SK-N-MC (cell line): Measurements from ENCODE around the gene BAD.

Experiments
- DNase-seq: peaks from one replicate; pipeline ENCODE4 v3.0.0-alpha.2; 2011; ENCODE audit warnings: low read depth, low spot score
- H3K27ac ChIP-seq: fragments of 200-600 bp; sonication (generic); 2 replicates; pipeline ENCODE4 v1.5.1; 2016; ENCODE audit warnings: mixed run types
- H3K36me3 ChIP-seq: fragments of 200-600 bp; sonication (generic); 2 replicates; pipeline ENCODE4 v1.6.1; 2017; ENCODE audit warnings: antibody characterized with exemption, low read length, mixed read lengths; ENCODE audit not compliant: insufficient read depth
- H3K4me3 ChIP-seq: fragments of 200-600 bp; sonication (generic); 2 replicates; pipeline ENCODE4 v1.5.1; 2016
- H3K9ac ChIP-seq: fragments of 200-600 bp; sonication (generic); 2 replicates; pipeline ENCODE4 v1.8.0; 2017; ENCODE audit warnings: mixed run types, mixed read lengths; ENCODE audit not compliant: insufficient read length
- H3K9me3 ChIP-seq: fragments of 200-600 bp; sonication (generic); 2 replicates; pipeline ENCODE4 v1.6.1; 2017; ENCODE audit warnings: low read depth, mild to moderate bottlenecking, antibody characterized with exemption, low read length, moderate library complexity, mixed read lengths
- EZH2 ChIP-seq: fragments of 200-600 bp; sonication (generic); IDR thresholded peaks from one replicate; pipeline ENCODE4 v1.6.1; 2017; ENCODE audit warnings: antibody characterized with exemption
- FOXP2 ChIP-seq: optimal IDR thresholded peaks from 2 replicates; pipeline ENCODE3; 2011; ENCODE audit warnings: mild to moderate bottlenecking, moderate library complexity; ENCODE audit not compliant: insufficient read depth; ENCODE audit errors: extremely low read length, control extremely low read depth
- POLR2AphosphoS5 ChIP-seq: IDR thresholded peaks from 2 replicates; pipeline ENCODE4 v1.6.1; 2012; ENCODE audit warnings: mild to moderate bottlenecking, low read depth, low read length, borderline replicate concordance

The BAD gene

DNA sequence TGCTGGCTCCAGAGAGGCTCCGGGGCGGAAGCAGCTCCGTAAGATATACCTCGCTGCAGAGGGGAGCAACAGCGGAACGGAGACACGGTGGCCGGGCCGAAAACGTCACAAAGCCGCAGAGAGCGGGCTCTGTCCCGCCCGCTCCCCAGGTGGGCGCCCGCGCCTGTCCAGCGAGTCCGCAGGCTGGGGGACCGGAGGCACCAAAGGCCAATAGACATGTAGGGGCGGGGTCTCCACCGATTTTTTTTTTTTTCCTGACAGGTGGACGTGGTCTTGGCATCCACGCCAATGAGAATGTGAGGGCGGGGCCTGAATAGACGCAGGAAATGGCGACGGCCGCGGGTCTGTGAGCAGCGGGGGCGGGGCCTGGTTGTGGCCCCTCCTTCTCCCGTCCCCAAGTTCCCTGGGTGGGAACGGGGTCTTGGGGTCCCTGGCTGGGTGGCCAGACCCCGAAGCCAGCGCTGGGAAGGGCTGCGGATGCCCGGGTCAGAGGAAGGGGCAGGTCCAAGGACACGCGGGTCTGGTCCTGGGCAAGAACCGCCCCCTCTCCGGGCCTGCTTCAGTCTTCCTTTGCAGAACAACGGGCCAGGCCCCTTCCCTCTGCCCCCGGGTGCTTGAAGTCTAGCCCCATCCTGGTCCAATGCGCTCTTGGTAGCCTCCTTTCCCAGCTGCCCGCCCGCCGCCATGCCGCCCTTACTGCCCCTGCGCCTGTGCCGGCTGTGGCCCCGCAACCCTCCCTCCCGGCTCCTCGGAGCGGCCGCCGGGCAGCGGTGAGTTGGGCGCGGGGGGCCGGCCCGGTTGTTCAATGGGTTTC lies 54.1 kb downstream of the BAD start, which contains the start of gene DNAJC4:
Gene DNAJC4, plus strand, starts transcription at position 378 of the 814 bp plus-strand sequence. Its CDS starts 307 bp downstream, at position 685.
- TF ChIP-seq EZH2 (no peak), POLR2AphosphoS5 (peak; percentile 78), FOXP2 (no peak)
- H3K9me3 ChIP-seq, result no peaks in the 10 kb centered on the region
- peak within 1 kb of the TSS; percentile 50; the same call in 1 of the 2 replicates for H3K27ac ChIP-seq
- H3K9ac ChIP-seq, result peak within 1 kb of the TSS; percentile 71
- peak; percentile 47 for DNase-seq
- H3K36me3 ChIP-seq, result no peaks in the 10 kb centered on the region
- H3K4me3 ChIP-seq, result peak within 1 kb of the TSS; percentile 94

GRCh38 chr11:64229744-64230170 lies 54.7 kb downstream of the BAD start:
- TF ChIP-seq FOXP2 (no peak), EZH2 (no peak), POLR2AphosphoS5 (no peak)
- no peak for DNase-seq
- peak overlapping the region; percentile 94 for H3K4me3 ChIP-seq
- peak overlapping the region; percentile 71 for H3K9ac ChIP-seq
- peak overlapping the region; percentile 50; the same call in 1 of the 2 replicates for H3K27ac ChIP-seq
- H3K9me3 ChIP-seq, result no peaks in the 10 kb centered on the region
- H3K36me3 ChIP-seq, result no peaks in the 10 kb centered on the region

DNA sequence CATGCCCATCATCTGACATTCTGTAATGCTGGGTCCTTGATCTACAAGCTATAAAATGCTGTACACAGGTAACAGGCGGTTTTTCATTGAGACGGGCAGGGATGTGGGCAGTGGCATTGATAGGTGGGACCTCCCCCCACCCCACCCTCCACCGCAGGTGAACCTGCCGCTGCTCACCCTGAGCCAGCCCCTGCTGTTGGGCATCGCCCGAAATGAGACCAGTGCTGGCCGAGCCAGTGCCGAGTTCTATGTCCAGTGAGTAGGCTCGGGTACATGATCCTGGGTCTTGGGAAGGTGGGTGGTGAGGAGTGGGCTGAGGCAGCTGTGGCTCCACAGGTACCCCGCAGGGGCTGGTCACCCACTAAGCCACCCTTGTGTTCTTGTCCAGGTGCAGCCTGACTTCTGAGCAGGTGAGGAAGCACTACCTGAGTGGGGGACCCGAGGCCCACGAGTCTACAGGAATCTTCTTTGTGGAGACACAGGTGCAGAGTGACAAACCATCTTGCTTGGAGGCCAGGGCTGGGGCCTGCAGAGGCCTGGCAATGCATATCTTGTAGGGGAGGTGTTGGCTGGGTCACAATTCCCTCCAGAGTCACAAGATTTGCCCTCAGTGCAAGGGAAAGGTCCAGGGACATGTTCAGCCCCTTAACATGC lies 55.2 kb downstream of the BAD start:
- no peak overlapping the region for H3K4me3 ChIP-seq
- no peak overlapping the region for H3K27ac ChIP-seq
- H3K9ac ChIP-seq, result no peak overlapping the region

DNA sequence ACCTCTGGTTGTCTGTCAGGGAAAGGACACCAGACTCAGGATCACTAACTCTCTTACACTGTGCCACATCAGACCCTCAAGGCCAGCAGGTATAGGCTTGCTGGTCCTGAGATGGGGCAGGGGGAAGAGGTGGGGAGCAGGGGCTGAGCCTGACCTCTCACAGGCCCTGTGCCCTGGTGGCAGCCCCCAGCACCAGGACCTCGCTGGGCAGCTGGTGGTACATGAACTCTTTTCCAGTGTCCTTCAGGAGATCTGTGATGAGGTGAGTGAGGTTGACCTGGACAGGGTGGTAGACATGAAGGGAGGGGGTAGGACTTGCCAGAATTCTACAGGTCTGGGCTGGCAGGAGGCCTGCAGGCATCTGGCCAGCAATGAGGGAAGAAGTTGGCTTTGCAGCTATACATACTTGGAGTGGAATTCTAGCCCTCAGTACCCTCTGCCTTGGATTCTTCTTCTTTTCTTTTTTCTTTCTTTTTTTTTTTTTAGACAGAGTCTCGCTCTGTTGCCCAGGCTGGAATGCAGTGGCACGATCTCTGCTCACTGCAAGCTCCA lies 57.0 kb downstream of the BAD start:
- H3K4me3 ChIP-seq, result peak overlapping the region; percentile 99

More for the DNA sequence above, 55.2 kb downstream of the BAD start:
- Histone ChIP-seq H3K9me3 (no peaks in the 10 kb centered on the region), H3K36me3 (no peaks in the 10 kb centered on the region)
- no peak for DNase-seq
- no peak for TF ChIP-seq POLR2AphosphoS5
- no peak for TF ChIP-seq FOXP2
- no peak for TF ChIP-seq EZH2

GRCh38 chr11:64226507-64227051 lies 57.9 kb downstream of the BAD start:
- Histone ChIP-seq H3K4me3 (peak overlapping the region; percentile 99), H3K9me3 (no peaks in the 10 kb centered on the region), H3K27ac (no peak overlapping the region), H3K9ac (peak overlapping the region; percentile 88), H3K36me3 (no peaks in the 10 kb centered on the region)
- TF ChIP-seq POLR2AphosphoS5 (no peak), FOXP2 (no peak), EZH2 (no peak)
- DNase-seq, result no peak

More for the DNA sequence above, 57.0 kb downstream of the BAD start:
- no peak overlapping the region for H3K27ac ChIP-seq
- DNase-seq, result no peak
- H3K36me3 ChIP-seq, result no peaks in the 10 kb centered on the region
- no peak for TF ChIP-seq FOXP2
- no peak for TF ChIP-seq POLR2AphosphoS5
- TF ChIP-seq EZH2, result no peak
- H3K9ac ChIP-seq, result peak overlapping the region; percentile 88
- no peaks in the 10 kb centered on the region for H3K9me3 ChIP-seq

DNA sequence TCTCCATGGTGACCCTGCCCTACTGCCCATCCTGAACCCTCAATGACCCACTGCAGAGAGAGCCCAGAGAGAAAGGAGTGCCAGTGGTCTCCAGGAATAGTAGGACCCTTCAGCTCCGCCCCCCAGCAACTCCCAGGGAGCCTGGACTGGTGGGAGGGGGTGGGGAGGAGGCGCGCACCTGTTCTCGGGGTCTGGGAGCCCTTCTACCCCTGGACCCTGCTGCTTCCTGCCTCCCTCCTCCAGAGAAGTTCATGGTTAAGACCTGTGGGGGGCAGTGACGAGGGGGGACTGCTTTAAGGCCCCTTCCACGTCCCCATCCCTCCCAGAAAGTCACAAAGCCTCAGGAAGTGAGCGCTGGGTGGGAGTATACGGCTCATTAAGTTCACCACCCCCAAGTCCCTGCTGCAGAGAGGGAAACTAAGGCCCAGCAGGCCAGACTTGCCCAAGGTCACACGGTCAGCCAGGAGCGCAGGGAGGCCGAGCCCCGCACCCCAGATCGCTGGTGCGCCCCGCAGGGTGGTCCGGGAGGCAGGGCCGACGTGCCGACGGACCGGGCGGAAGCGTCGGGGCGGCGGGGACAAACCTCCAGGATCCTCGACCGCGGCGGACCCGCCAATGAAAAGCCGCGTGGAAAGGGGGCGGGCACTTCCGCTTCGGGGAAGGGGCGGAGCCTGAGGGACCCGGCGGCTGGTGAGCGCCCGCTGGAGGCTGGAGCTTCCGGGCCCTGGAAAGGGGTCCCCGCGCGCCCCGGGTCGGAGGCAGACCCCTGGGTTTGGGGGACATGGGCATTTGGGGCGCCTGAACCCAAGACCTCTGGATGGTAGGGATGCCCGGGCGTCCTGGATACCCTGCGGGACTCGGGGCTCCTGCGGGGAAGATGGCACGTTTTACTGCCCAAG lies 58.6 kb downstream of the BAD start, which contains the start of the genes NUDT22 and TRPT1:
Gene NUDT22, plus strand, starts transcription at position 667 of the 899 bp plus-strand sequence. CDS start 379 bp downstream, outside the sequence.
Gene TRPT1, minus strand, starts transcription at position 579 of the 899 bp plus-strand sequence. Its CDS starts 326 bp downstream, at position 253.
- H3K27ac ChIP-seq, result peak within 1 kb of the TSS; percentile 64
- H3K9ac ChIP-seq, result peak within 1 kb of the TSS; percentile 88
- peak within 1 kb of the TSS; percentile 99 for H3K4me3 ChIP-seq
- DNase-seq, result no peak
- no peaks in the 10 kb centered on the region for H3K9me3 ChIP-seq
- TF ChIP-seq EZH2 (no peak), POLR2AphosphoS5 (peak; percentile 90), FOXP2 (peak; percentile 35)
- H3K36me3 ChIP-seq, result no peaks in the 10 kb centered on the region

GRCh38 chr11:64224891-64225607 lies 59.4 kb downstream of the BAD start:
- Histone ChIP-seq H3K9me3 (no peaks in the 10 kb centered on the region), H3K9ac (peak overlapping the region; percentile 88), H3K36me3 (no peaks in the 10 kb centered on the region; the same call in 1 of the 2 replicates), H3K27ac (0 out of 2 replicates have a peak overlapping the region, but pooled peaks have one; percentile 64), H3K4me3 (peak overlapping the region; percentile 99)
- no peak for TF ChIP-seq EZH2
- no peak for TF ChIP-seq POLR2AphosphoS5
- TF ChIP-seq FOXP2, result no peak
- no peak for DNase-seq
